WTC11 (cell line): ENCODE data around the gene SEPSECS. TPM values are rescaled to one million over a fixed set of nuclear protein-coding genes. Genes with fewer than 3 reads are reported as not detected.

Experiments used
- ATAC-seq: fragments of 200-7000 bp; cut with Tn5 transposase; 2 replicates; pipeline ENCODE4 v1.10.0; 2021; ENCODE audit warnings: mild to moderate bottlenecking, moderate library complexity
- CTCF ChIA-PET: fragments of 300-600 bp; sonication (Branson Sonifier 250); formaldehyde crosslinking; loops from one replicate; lab custom pipeline; 2021; ENCODE audit warnings: antibody characterized with exemption; lab: Charles Lee
- POLR2A ChIA-PET: fragments of 350-600 bp; sonication (Branson Sonifier 250); formaldehyde crosslinking; loops from one replicate; lab custom pipeline; 2021; ENCODE audit warnings: antibody characterized with exemption; lab: Charles Lee
- DNase-seq: peaks from one replicate; pipeline ENCODE4 v3.0.0; 2021; ENCODE audit warnings: low spot score
- H3K27ac Mint-ChIP-seq: 2 replicates; pipeline ENCODE4 v1.8.0; 2021; ENCODE audit warnings: mixed read lengths
- H3K27me3 Mint-ChIP-seq: 2 replicates; pipeline ENCODE4 v1.8.0; 2021; ENCODE audit warnings: low read depth, mild to moderate bottlenecking, moderate library complexity, mixed read lengths
- H3K36me3 Mint-ChIP-seq: 2 replicates; pipeline ENCODE4 v1.8.0; 2021; ENCODE audit warnings: mixed read lengths
- H3K4me1 Mint-ChIP-seq: 2 replicates; pipeline ENCODE4 v1.8.0; 2022; ENCODE audit warnings: mixed read lengths
- H3K4me3 Mint-ChIP-seq: 2 replicates; pipeline ENCODE4 v1.8.0; 2021; ENCODE audit warnings: mild to moderate bottlenecking, moderate library complexity, mixed read lengths
- H3K9me3 Mint-ChIP-seq: 2 replicates; pipeline ENCODE4 v1.8.0; 2021; ENCODE audit warnings: mixed read lengths
- CREB1 ChIP-seq: sonication (generic); formaldehyde crosslinking; IDR thresholded peaks from 2 replicates; pipeline ENCODE4 v1.8.0; 2023; ENCODE audit warnings: mild to moderate bottlenecking, missing genetic modification reagents
- CREM ChIP-seq: sonication (generic); formaldehyde crosslinking; IDR thresholded peaks from 2 replicates; pipeline ENCODE4 v1.8.1; 2022; ENCODE audit warnings: mild to moderate bottlenecking, missing genetic modification reagents, moderate library complexity
- ESRRA ChIP-seq: sonication (generic); formaldehyde crosslinking; IDR thresholded peaks from 2 replicates; pipeline ENCODE4 v1.8.1; 2022; ENCODE audit warnings: mild to moderate bottlenecking, missing genetic modification reagents, borderline replicate concordance
- FOXJ3 ChIP-seq: sonication (generic); formaldehyde crosslinking; IDR thresholded peaks from 2 replicates; pipeline ENCODE4 v1.9.0; 2021; ENCODE audit warnings: missing genetic modification reagents, mild to moderate bottlenecking, borderline replicate concordance
- FOXK1 ChIP-seq: sonication (generic); formaldehyde crosslinking; IDR thresholded peaks from 2 replicates; pipeline ENCODE4 v1.8.0; 2022; ENCODE audit warnings: mild to moderate bottlenecking, moderate library complexity, missing genetic modification reagents
- GABPB1 ChIP-seq: sonication (generic); formaldehyde crosslinking; IDR thresholded peaks from 2 replicates; pipeline ENCODE4 v1.8.1; 2023; ENCODE audit warnings: mild to moderate bottlenecking, missing genetic modification reagents
- IRF2 ChIP-seq: sonication (generic); formaldehyde crosslinking; IDR thresholded peaks from 2 replicates; pipeline ENCODE4 v1.8.0; 2022; ENCODE audit warnings: low read depth, missing genetic modification reagents, borderline replicate concordance
- JAZF1 ChIP-seq: fragments of 250-450 bp; sonication (Bioruptor Pico); IDR thresholded peaks from 2 replicates; pipeline ENCODE4 v1.9.0; 2021; ENCODE audit warnings: moderate library complexity, mild to moderate bottlenecking, inconsistent platforms
- MYBL2 ChIP-seq: sonication (generic); formaldehyde crosslinking; IDR thresholded peaks from 2 replicates; pipeline ENCODE4 v1.8.1; 2023; ENCODE audit warnings: mild to moderate bottlenecking, moderate library complexity, missing genetic modification reagents
- NFATC4 ChIP-seq: fragments of 250-450 bp; sonication (Bioruptor Pico); IDR thresholded peaks from 2 replicates; pipeline ENCODE4 v1.9.0; 2021; ENCODE audit warnings: mild to moderate bottlenecking
- TEAD1 ChIP-seq: sonication (generic); formaldehyde crosslinking; IDR thresholded peaks from 2 replicates; pipeline ENCODE4 v1.8.0; 2022; ENCODE audit warnings: mild to moderate bottlenecking, missing genetic modification reagents
- ZBTB21 ChIP-seq: sonication (generic); formaldehyde crosslinking; IDR thresholded peaks from 2 replicates; pipeline ENCODE4 v1.8.1; 2023; ENCODE audit warnings: mild to moderate bottlenecking, missing genetic modification reagents, borderline replicate concordance
- ZNF121 ChIP-seq: sonication (generic); formaldehyde crosslinking; IDR thresholded peaks from 2 replicates; pipeline ENCODE4 v1.8.0; 2023; ENCODE audit warnings: missing genetic modification reagents
- ZNF138 ChIP-seq: sonication (generic); formaldehyde crosslinking; conservative IDR thresholded peaks from 2 replicates; pipeline ENCODE4 v1.8.1; 2022; ENCODE audit warnings: mild to moderate bottlenecking, moderate library complexity, missing genetic modification reagents
- ZNF396 ChIP-seq: fragments of 250-450 bp; sonication (Bioruptor Pico); IDR thresholded peaks from 2 replicates; pipeline ENCODE4 v1.8.0; 2021; ENCODE audit warnings: mild to moderate bottlenecking, moderate library complexity, borderline replicate concordance
- ZNF423 ChIP-seq: fragments of 250-450 bp; sonication (Bioruptor Pico); IDR thresholded peaks from 2 replicates; pipeline ENCODE4 v2.1.2; 2022; ENCODE audit warnings: mild to moderate bottlenecking, moderate library complexity
- ZNF671 ChIP-seq: fragments of 250-450 bp; sonication (Bioruptor Pico); IDR thresholded peaks from 2 replicates; pipeline ENCODE4 v1.8.0; 2021; ENCODE audit warnings: mild to moderate bottlenecking
- total RNA-seq: library from RNA; stranded (reverse); gene quantifications from 3 replicates; pipeline ENCODE4 v1.2.3, GENCODE V29; 2021
- TF ChIP-seq, protein P1 (sequence below): fragments of 250-450 bp; sonication (Bioruptor Pico); IDR thresholded peaks from 2 replicates; pipeline ENCODE4 v1.9.0; 2021; ENCODE audit warnings: moderate library complexity, mild to moderate bottlenecking, inconsistent platforms, borderline replicate concordance
- TF ChIP-seq, protein P2 (sequence below): sonication (generic); formaldehyde crosslinking; conservative IDR thresholded peaks from 2 replicates; pipeline ENCODE4 v1.8.1; 2023; ENCODE audit warnings: mild to moderate bottlenecking, low read depth, missing genetic modification reagents, moderate library complexity
- TF ChIP-seq, protein P3 (sequence below): sonication (generic); formaldehyde crosslinking; IDR thresholded peaks from 2 replicates; pipeline ENCODE4 v1.8.0; 2022; ENCODE audit warnings: mild to moderate bottlenecking, missing genetic modification reagents
- TF ChIP-seq, protein P4 (sequence below): sonication (generic); formaldehyde crosslinking; IDR thresholded peaks from 2 replicates; pipeline ENCODE4 v1.8.1; 2022; ENCODE audit warnings: low read depth, missing genetic modification reagents, borderline replicate concordance
- TF ChIP-seq, protein P5 (sequence below): sonication (generic); formaldehyde crosslinking; conservative IDR thresholded peaks from 2 replicates; pipeline ENCODE4 v1.8.1; 2022; ENCODE audit warnings: mild to moderate bottlenecking, missing genetic modification reagents
- TF ChIP-seq, protein P6 (sequence below): fragments of 200-600 bp; IDR thresholded peaks from 2 replicates; pipeline ENCODE4 v1.8.0; 2022; ENCODE audit warnings: antibody characterized with exemption
- TF ChIP-seq, protein P7 (sequence below): fragments of 250-450 bp; sonication (Bioruptor Pico); IDR thresholded peaks from 2 replicates; pipeline ENCODE4 v2.1.2; 2022; ENCODE audit warnings: mild to moderate bottlenecking, moderate library complexity
- TF ChIP-seq, protein P8 (sequence below): fragments of 250-450 bp; sonication (Bioruptor Pico); IDR thresholded peaks from 2 replicates; pipeline ENCODE4 v1.8.0; 2021; ENCODE audit warnings: mild to moderate bottlenecking

The SEPSECS gene
- total RNA-seq, 1 experiment from 2014 or later: 6.2 TPM

DNA sequence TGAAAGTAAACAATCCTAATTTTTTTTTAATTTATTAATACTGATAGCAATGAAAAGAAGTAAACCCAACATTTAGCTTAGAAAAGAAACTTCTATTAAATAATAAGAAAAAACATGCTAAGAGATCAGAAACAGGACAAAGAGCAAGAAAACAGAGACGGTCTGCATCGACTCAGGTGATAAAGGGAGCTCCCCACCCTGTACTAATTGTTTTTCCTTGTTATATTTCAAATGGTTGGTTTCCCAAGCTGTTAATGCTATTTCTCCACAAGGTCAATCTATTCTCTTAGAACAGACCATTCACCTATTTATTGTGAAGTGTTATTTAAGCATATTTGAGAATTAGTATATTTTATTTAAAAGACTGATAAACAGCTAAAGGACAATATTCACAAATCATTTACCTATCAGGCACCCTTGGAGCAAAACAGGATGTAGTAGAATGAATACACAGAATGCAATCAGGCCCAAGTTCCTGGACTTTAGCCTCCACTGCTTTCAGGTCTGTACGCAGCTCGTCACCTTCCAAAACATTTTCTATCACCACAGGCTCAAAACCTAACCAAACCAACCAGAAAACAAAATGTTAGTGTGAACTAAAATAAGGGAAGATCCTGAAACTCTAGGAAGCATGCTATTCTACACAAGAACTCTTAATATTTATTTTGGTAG, 5.5 kb downstream of the SEPSECS start:
- H3K27ac Mint-ChIP-seq: no peak overlapping the region; the same call in 1 of the 2 replicates

DNA sequence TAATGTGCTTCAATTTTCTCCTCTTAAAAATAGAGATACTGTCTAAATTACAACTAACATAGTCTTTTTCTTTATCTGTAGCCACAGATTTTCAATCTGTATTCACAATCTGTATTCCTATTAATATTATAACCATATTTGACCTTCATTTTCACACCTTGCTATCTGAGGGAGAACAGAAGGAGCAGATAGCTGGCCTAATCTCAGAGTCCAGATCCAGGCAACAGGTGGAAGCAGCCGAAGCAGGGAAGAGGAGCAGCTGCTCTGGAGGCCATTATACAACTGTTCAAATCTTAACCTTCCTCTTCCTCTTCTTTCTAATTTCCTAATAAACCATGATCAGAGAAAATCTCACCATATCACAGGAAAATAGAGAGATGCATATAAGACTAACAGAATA, 14.2 kb downstream of the SEPSECS start:
- DNase-seq: no peak
- CTCF ChIA-PET: no interaction called here
- POLR2A ChIA-PET: no interaction called here
- no peak for ATAC-seq
- Mint-ChIP-seq H3K27ac (no peak overlapping the region), H3K36me3 (peaks cover 4% of the 10 kb centered on the region; the same call in 1 of the 2 replicates), H3K4me3 (no peak overlapping the region), H3K9me3 (no peaks in the 10 kb centered on the region), H3K4me1 (no peaks in the 10 kb centered on the region), H3K27me3 (no peaks in the 10 kb centered on the region)
- no peak for TF ChIP-seq ZNF423 (CRISPR knock-in tag)
- no peak for TF ChIP-seq MYBL2 (CRISPR knock-in tag)
- TF ChIP-seq ESRRA: no peak
- TF ChIP-seq, protein P1, sequence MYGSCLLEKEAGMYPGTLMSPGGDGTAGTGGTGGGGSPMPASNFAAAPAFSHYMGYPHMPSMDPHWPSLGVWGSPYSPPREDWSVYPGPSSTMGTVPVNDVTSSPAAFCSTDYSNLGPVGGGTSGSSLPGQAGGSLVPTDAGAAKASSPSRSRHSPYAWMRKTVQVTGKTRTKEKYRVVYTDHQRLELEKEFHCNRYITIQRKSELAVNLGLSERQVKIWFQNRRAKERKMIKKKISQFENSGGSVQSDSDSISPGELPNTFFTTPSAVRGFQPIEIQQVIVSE (CRISPR knock-in tag): no peak
- TF ChIP-seq, protein P2, sequence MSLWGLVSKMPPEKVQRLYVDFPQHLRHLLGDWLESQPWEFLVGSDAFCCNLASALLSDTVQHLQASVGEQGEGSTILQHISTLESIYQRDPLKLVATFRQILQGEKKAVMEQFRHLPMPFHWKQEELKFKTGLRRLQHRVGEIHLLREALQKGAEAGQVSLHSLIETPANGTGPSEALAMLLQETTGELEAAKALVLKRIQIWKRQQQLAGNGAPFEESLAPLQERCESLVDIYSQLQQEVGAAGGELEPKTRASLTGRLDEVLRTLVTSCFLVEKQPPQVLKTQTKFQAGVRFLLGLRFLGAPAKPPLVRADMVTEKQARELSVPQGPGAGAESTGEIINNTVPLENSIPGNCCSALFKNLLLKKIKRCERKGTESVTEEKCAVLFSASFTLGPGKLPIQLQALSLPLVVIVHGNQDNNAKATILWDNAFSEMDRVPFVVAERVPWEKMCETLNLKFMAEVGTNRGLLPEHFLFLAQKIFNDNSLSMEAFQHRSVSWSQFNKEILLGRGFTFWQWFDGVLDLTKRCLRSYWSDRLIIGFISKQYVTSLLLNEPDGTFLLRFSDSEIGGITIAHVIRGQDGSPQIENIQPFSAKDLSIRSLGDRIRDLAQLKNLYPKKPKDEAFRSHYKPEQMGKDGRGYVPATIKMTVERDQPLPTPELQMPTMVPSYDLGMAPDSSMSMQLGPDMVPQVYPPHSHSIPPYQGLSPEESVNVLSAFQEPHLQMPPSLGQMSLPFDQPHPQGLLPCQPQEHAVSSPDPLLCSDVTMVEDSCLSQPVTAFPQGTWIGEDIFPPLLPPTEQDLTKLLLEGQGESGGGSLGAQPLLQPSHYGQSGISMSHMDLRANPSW (CRISPR knock-in tag): no peak
- TF ChIP-seq, protein P3, sequence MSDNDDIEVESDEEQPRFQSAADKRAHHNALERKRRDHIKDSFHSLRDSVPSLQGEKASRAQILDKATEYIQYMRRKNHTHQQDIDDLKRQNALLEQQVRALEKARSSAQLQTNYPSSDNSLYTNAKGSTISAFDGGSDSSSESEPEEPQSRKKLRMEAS: no peak
- no peak for TF ChIP-seq NFATC4 (CRISPR knock-in tag)
- TF ChIP-seq, protein P4, sequence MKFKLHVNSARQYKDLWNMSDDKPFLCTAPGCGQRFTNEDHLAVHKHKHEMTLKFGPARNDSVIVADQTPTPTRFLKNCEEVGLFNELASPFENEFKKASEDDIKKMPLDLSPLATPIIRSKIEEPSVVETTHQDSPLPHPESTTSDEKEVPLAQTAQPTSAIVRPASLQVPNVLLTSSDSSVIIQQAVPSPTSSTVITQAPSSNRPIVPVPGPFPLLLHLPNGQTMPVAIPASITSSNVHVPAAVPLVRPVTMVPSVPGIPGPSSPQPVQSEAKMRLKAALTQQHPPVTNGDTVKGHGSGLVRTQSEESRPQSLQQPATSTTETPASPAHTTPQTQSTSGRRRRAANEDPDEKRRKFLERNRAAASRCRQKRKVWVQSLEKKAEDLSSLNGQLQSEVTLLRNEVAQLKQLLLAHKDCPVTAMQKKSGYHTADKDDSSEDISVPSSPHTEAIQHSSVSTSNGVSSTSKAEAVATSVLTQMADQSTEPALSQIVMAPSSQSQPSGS: no peak
- no peak for TF ChIP-seq ZNF121 (CRISPR knock-in tag)
- TF ChIP-seq CREM (CRISPR knock-in tag): no peak
- no peak for TF ChIP-seq JAZF1 (CRISPR knock-in tag)
- TF ChIP-seq CREB1 (CRISPR knock-in tag): no peak
- TF ChIP-seq, protein P5, sequence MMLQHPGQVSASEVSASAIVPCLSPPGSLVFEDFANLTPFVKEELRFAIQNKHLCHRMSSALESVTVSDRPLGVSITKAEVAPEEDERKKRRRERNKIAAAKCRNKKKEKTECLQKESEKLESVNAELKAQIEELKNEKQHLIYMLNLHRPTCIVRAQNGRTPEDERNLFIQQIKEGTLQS (CRISPR knock-in tag): no peak
- TF ChIP-seq ZNF138 (CRISPR knock-in tag): no peak
- no peak for TF ChIP-seq IRF2 (CRISPR knock-in tag)
- TF ChIP-seq, protein P6, sequence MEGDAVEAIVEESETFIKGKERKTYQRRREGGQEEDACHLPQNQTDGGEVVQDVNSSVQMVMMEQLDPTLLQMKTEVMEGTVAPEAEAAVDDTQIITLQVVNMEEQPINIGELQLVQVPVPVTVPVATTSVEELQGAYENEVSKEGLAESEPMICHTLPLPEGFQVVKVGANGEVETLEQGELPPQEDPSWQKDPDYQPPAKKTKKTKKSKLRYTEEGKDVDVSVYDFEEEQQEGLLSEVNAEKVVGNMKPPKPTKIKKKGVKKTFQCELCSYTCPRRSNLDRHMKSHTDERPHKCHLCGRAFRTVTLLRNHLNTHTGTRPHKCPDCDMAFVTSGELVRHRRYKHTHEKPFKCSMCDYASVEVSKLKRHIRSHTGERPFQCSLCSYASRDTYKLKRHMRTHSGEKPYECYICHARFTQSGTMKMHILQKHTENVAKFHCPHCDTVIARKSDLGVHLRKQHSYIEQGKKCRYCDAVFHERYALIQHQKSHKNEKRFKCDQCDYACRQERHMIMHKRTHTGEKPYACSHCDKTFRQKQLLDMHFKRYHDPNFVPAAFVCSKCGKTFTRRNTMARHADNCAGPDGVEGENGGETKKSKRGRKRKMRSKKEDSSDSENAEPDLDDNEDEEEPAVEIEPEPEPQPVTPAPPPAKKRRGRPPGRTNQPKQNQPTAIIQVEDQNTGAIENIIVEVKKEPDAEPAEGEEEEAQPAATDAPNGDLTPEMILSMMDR: no peak
- TF ChIP-seq, protein P7, sequence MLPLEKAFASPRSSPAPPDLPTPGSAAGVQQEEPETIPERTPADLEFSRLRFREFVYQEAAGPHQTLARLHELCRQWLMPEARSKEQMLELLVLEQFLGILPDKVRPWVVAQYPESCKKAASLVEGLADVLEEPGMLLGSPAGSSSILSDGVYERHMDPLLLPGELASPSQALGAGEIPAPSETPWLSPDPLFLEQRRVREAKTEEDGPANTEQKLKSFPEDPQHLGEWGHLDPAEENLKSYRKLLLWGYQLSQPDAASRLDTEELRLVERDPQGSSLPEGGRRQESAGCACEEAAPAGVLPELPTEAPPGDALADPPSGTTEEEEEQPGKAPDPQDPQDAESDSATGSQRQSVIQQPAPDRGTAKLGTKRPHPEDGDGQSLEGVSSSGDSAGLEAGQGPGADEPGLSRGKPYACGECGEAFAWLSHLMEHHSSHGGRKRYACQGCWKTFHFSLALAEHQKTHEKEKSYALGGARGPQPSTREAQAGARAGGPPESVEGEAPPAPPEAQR (CRISPR knock-in tag): no peak
- no peak for TF ChIP-seq FOXJ3 (CRISPR knock-in tag)

More for the DNA sequence above, 5.5 kb downstream of the SEPSECS start:
- Mint-ChIP-seq H3K27me3 (no peaks in the 10 kb centered on the region), H3K9me3 (no peaks in the 10 kb centered on the region), H3K4me3 (no peak overlapping the region), H3K4me1 (peaks cover 13% of the 10 kb centered on the region; the same call in 1 of the 2 replicates), H3K36me3 (peaks cover 4% of the 10 kb centered on the region; the same call in 1 of the 2 replicates)
- ATAC-seq: no peak
- TF ChIP-seq ZNF396 (CRISPR knock-in tag) (no peak), TEAD1 (CRISPR knock-in tag) (no peak), FOXK1 (CRISPR knock-in tag) (no peak), ZBTB21 (CRISPR knock-in tag) (no peak), ZNF671 (CRISPR knock-in tag) (no peak), GABPB1 (CRISPR knock-in tag) (peak; percentile 39; the same call in 1 of the 2 replicates)
- TF ChIP-seq, protein P8, sequence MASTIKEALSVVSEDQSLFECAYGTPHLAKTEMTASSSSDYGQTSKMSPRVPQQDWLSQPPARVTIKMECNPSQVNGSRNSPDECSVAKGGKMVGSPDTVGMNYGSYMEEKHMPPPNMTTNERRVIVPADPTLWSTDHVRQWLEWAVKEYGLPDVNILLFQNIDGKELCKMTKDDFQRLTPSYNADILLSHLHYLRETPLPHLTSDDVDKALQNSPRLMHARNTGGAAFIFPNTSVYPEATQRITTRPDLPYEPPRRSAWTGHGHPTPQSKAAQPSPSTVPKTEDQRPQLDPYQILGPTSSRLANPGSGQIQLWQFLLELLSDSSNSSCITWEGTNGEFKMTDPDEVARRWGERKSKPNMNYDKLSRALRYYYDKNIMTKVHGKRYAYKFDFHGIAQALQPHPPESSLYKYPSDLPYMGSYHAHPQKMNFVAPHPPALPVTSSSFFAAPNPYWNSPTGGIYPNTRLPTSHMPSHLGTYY: no peak
- no peak for DNase-seq
- CTCF ChIA-PET: interaction anchor here (0.8 kb wide), 1 partner anchor 158 kb away, joined by 4 read pairs; the partner anchor contains the start of gene ZCCHC4
- POLR2A ChIA-PET: interaction anchor here (0.8 kb wide), 1 partner anchor 158 kb away, joined by 3 read pairs; the partner anchor contains the start of gene ZCCHC4
